Measurements from ENCODE around the gene TMX3.

TMX3 gene

GRCh38 chr18:68728081-68728700 lies 13.3 kb upstream of the TMX3 start:
- Histone ChIP-seq H3K9me3 (ENCODE audit: low read length) (no peaks in the 10 kb centered on the region), H3K79me2 (ENCODE audit: insufficient read depth, low read length) (no peaks in the 10 kb centered on the region), H3K27me3 (ENCODE audit: insufficient read depth, low read length) (no peaks in the 10 kb centered on the region), H3K4me3 (ENCODE audit: low read depth, low read length, poor library complexity, severe bottlenecking) (no peak overlapping the region), H3K4me2 (ENCODE audit: low read length) (no peak overlapping the region), H3K4me1 (ENCODE audit: insufficient read depth, low read length, severe bottlenecking) (no peaks in the 10 kb centered on the region), H2AFZ (ENCODE audit: low read length) (no peak overlapping the region), H3K9me2 (ENCODE audit: low read depth, low read length) (no peaks in the 10 kb centered on the region; the same call in 1 of the 2 replicates), H3K9ac (ENCODE audit: low read length) (no peak overlapping the region), H3F3A (ENCODE audit: insufficient read depth, low read length) (no peaks in the 10 kb centered on the region), H3K36me3 (ENCODE audit: insufficient read depth, low read length) (no peaks in the 10 kb centered on the region; the same call in 1 of the 2 replicates), H4K20me1 (ENCODE audit: insufficient read depth, low read length) (no peaks in the 10 kb centered on the region), H3K27ac (ENCODE audit: low read depth, low read length, poor library complexity, severe bottlenecking) (no peak overlapping the region)
- TF ChIP-seq EZH2 (IDR thresholded peaks at IDR 0.05; ENCODE audit: borderline replicate concordance, low read length), result no peak
- TF ChIP-seq CTCF (IDR thresholded peaks at IDR 0.05; ENCODE audit: low read length), result no peak

GRCh38 chr18:68727506-68727905 lies 12.6 kb upstream of the TMX3 start:
- Histone ChIP-seq H3K9ac (ENCODE audit: low read length) (no peak overlapping the region), H2AFZ (ENCODE audit: low read length) (no peak overlapping the region), H3K4me3 (ENCODE audit: low read depth, low read length, poor library complexity, severe bottlenecking) (no peak overlapping the region), H3K4me2 (ENCODE audit: low read length) (no peak overlapping the region), H3K27me3 (ENCODE audit: insufficient read depth, low read length) (no peaks in the 10 kb centered on the region), H3F3A (ENCODE audit: insufficient read depth, low read length) (no peaks in the 10 kb centered on the region), H3K27ac (ENCODE audit: low read depth, low read length, poor library complexity, severe bottlenecking) (no peak overlapping the region), H3K9me2 (ENCODE audit: low read depth, low read length) (no peaks in the 10 kb centered on the region; the same call in 1 of the 2 replicates), H3K36me3 (ENCODE audit: insufficient read depth, low read length) (no peaks in the 10 kb centered on the region; the same call in 1 of the 2 replicates), H4K20me1 (ENCODE audit: insufficient read depth, low read length) (no peaks in the 10 kb centered on the region), H3K79me2 (ENCODE audit: insufficient read depth, low read length) (no peaks in the 10 kb centered on the region), H3K9me3 (ENCODE audit: low read length) (no peaks in the 10 kb centered on the region), H3K4me1 (ENCODE audit: insufficient read depth, low read length, severe bottlenecking) (no peaks in the 10 kb centered on the region)
- TF ChIP-seq EZH2 (IDR thresholded peaks at IDR 0.05; ENCODE audit: borderline replicate concordance, low read length) (no peak), CTCF (IDR thresholded peaks at IDR 0.05; ENCODE audit: low read length) (no peak)

- H3K79me2 ChIP-seq (ENCODE audit: insufficient read depth, low read length), result no peaks in the 10 kb centered on the region
- no peak overlapping the region for H3K27ac ChIP-seq (ENCODE audit: low read depth, low read length, poor library complexity, severe bottlenecking)
- H3K4me1 ChIP-seq (ENCODE audit: insufficient read depth, low read length, severe bottlenecking), result no peaks in the 10 kb centered on the region
- no peak overlapping the region for H3K4me3 ChIP-seq (ENCODE audit: low read depth, low read length, poor library complexity, severe bottlenecking)
- H3K4me2 ChIP-seq (ENCODE audit: low read length), result no peak overlapping the region
- no peaks in the 10 kb centered on the region for H3F3A ChIP-seq (ENCODE audit: insufficient read depth, low read length)
- TF ChIP-seq CTCF (IDR thresholded peaks at IDR 0.05; ENCODE audit: low read length) (no peak), EZH2 (IDR thresholded peaks at IDR 0.05; ENCODE audit: borderline replicate concordance, low read length) (no peak)
- H3K9ac ChIP-seq (ENCODE audit: low read length), result no peak overlapping the region
- no peaks in the 10 kb centered on the region for H4K20me1 ChIP-seq (ENCODE audit: insufficient read depth, low read length)
- H3K9me3 ChIP-seq (ENCODE audit: low read length), result no peaks in the 10 kb centered on the region
- no peaks in the 10 kb centered on the region; the same call in 1 of the 2 replicates for H3K36me3 ChIP-seq (ENCODE audit: insufficient read depth, low read length)
- no peaks in the 10 kb centered on the region; the same call in 1 of the 2 replicates for H3K9me2 ChIP-seq (ENCODE audit: low read depth, low read length)
- no peaks in the 10 kb centered on the region for H3K27me3 ChIP-seq (ENCODE audit: insufficient read depth, low read length)
- H2AFZ ChIP-seq (ENCODE audit: low read length), result no peak overlapping the region
Observed at GRCh38 chr18:68725346-68725745, 10.4 kb upstream of the TMX3 start.

Measured in OCI-LY1 (cell line).